Measurements from ENCODE around the gene RREB1. TPM values are rescaled to one million over a fixed set of nuclear protein-coding genes. Genes with fewer than 3 reads are reported as not detected.

Gene RREB1
- total RNA-seq, 1 experiment from 2014 or later, result 35.8 TPM

GRCh38 chr6:7114744-7115458 is 7.1 kb downstream of the RREB1 start:
- Histone ChIP-seq H2BK15ac (ENCODE audit: low read depth, low read length) (no peak overlapping the region), H4K8ac (replicated peaks; ENCODE audit: insufficient read length, low read depth, low read length) (no peak overlapping the region), H3K4ac (ENCODE audit: low read depth, low read length) (no peak overlapping the region), H2BK5ac (ENCODE audit: insufficient read length, low read length) (no peak overlapping the region), H3K27ac (ENCODE audit: insufficient read length, low read depth, low read length) (no peak overlapping the region), H3K79me1 (ENCODE audit: insufficient read depth, low read depth, low read length, poor library complexity, severe bottlenecking) (no peaks in the 10 kb centered on the region), H3K23me2 (ENCODE audit: insufficient read length, low read depth, low read length, poor library complexity, severe bottlenecking) (peaks cover 2% of the 10 kb centered on the region), H4K91ac (ENCODE audit: insufficient read length, low read depth, low read length) (no peak overlapping the region), H3K4me1 (ENCODE audit: insufficient read depth, low read length) (peaks cover 14% of the 10 kb centered on the region), H3K9me3 (ENCODE audit: control insufficient read depth, low read depth, low read length) (no peaks in the 10 kb centered on the region), H3T11ph (ENCODE audit: low read length) (no peak overlapping the region), H2AFZ (ENCODE audit: low read length) (no peak overlapping the region), H2BK20ac (ENCODE audit: low read depth, low read length, poor library complexity, severe bottlenecking) (no peak overlapping the region), H3K23ac (ENCODE audit: insufficient read length, low read depth, low read length) (no peak overlapping the region), H2BK120ac (ENCODE audit: low read depth, low read length, poor library complexity, severe bottlenecking) (no peak overlapping the region), H3K14ac (ENCODE audit: insufficient read depth, low read length) (no peak overlapping the region), H2BK12ac (ENCODE audit: insufficient read length, low read depth, low read length) (no peak overlapping the region), H4K5ac (ENCODE audit: insufficient read length, low read depth, low read length) (no peak overlapping the region), H3K56ac (ENCODE audit: insufficient read length, low read depth, low read length) (no peak overlapping the region), H3K79me2 (ENCODE audit: insufficient read depth, low read length) (peaks cover 19% of the 10 kb centered on the region; the same call in 1 of the 2 replicates), H2AK5ac (ENCODE audit: insufficient read length, low read length) (no peak overlapping the region), H3K27me3 (ENCODE audit: insufficient read depth, low read length) (peaks cover 2% of the 10 kb centered on the region; the same call in 1 of the 2 replicates), H3K18ac (ENCODE audit: insufficient read length, low read depth, low read length) (no peak overlapping the region), H3K4me2 (ENCODE audit: insufficient read depth, insufficient read length, low read length) (no peak overlapping the region), H4K20me1 (ENCODE audit: control insufficient read depth, insufficient read depth, insufficient read length) (peaks cover 3% of the 10 kb centered on the region), H3K9ac (ENCODE audit: extremely low read depth, insufficient read length, low read length) (no peak overlapping the region)
- H3K27me3 Mint-ChIP-seq (ENCODE audit: low read depth), result peaks cover 14% of the 10 kb centered on the region
- peaks cover 66 to 67% of the 10 kb centered on the region in 2 experiments for H3K4me1 Mint-ChIP-seq
- H3K9me3 Mint-ChIP-seq, result no peaks in the 10 kb centered on the region
- H3K27ac Mint-ChIP-seq, result no peak overlapping the region
- no peak for DNase-seq
- no peaks in the 10 kb centered on the region for H3K36me3 Mint-ChIP-seq (ENCODE audit: insufficient read depth in 1 of 3, low read depth in 3 of 3)
- no peak overlapping the region for H3K4me3 Mint-ChIP-seq
- no CpG with 5 or more reads among the region's 9 CpGs for WGBS (ENCODE audit: extremely low coverage, insufficient read length, low lambda C conversion rate)
- no peak for TF ChIP-seq CTCF (conservative IDR thresholded peaks at IDR 0.05)

Measured in H9 (cell line).